Adrenal gland (tissue), 12 donors: Measurements from ENCODE around the gene EOGT. TPM values are rescaled to one million over a fixed set of nuclear protein-coding genes. Genes with fewer than 3 reads are reported as not detected.

Experiments
- DNase-seq, 7 donors: peaks; one replicate each; pipeline ENCODE4 v3.0.0-alpha.2; 2019 to 2020
- H3K27ac ChIP-seq, 5 donors: fragments of 200-600 bp; sonication (generic) in 4 of 5; 1 replicate in 3 of 5; 2 replicates in 2 of 5; pipeline versions ENCODE4 v1.5.1 to v1.8.0; 2016 to 2020; ENCODE audit warnings: mild to moderate bottlenecking in 1 of 5
- H3K27me3 ChIP-seq: fragments of 200-600 bp; 2 replicates; pipeline ENCODE4 v1.8.0; 2021
- H3K36me3 ChIP-seq, 2 donors: fragments of 200-600 bp; replicated peaks in 1 of 2; 1 replicate in 1 of 2; 2 replicates in 1 of 2; pipeline versions ENCODE4 v1.5.1 to v1.8.0; 2018 to 2022
- H3K4me1 ChIP-seq, 2 donors: fragments of 200-600 bp; replicated peaks in 1 of 2; 1 replicate in 1 of 2; 2 replicates in 1 of 2; pipeline versions ENCODE4 v1.5.1 to v1.8.0; 2018 to 2021
- H3K4me3 ChIP-seq, 4 donors: fragments of 200-600 bp; sonication (generic) in 3 of 4; one replicate each; pipeline ENCODE4 v1.5.1; 2016 to 2018
- H3K9me3 ChIP-seq, 3 donors: fragments of 200-600 bp; sonication (generic) in 1 of 3; replicated peaks in 1 of 3; 1 replicate in 2 of 3; 2 replicates in 1 of 3; pipeline versions ENCODE4 v1.5.1 to v1.8.0; 2016 to 2021
- CTCF ChIP-seq, 6 experiments: fragments of 450-650 bp in 4 of 6; fragments of 200-600 bp in 2 of 6; sonication (generic) in 1 of 6; IDR thresholded peaks; 1 replicate in 5 of 6; 2 replicates in 1 of 6; pipeline versions ENCODE4 v1.5.1 to v1.8.0; 2016 to 2021; ENCODE audit warnings: antibody characterized with exemption in 6 of 6, mild to moderate bottlenecking in 2 of 6, moderate library complexity in 1 of 6
- POLR2A ChIP-seq, 2 donors: fragments of 450-650 bp; IDR thresholded peaks; one replicate each; pipeline ENCODE4 v1.6.1; 2017; ENCODE audit warnings: antibody characterized with exemption in 2 of 2, mild to moderate bottlenecking in 2 of 2, moderate library complexity in 1 of 2
- WGBS, 4 donors: extraction: QIAGEN DNeasy Blood & Tissue Kit in 2 of 4; methylation state at CpG; one replicate each; pipeline versions ENCODE4 v1.1.5 to v1.1.7; 2013 to 2017; 5-methylcytosine and 5-hydroxymethylcytosine counted together
- intact Hi-C, 2 donors: fragments of 100-400 bp; cut with DNase I; formaldehyde crosslinking; loops; one replicate each; pipeline versions ENCODE4 v1.14.1 to v1.15.0; 2022 to 2023
- polyA plus RNA-seq, 3 donors: library from polyadenylated mRNA; stranded (reverse); fragments of 200-250 nt in 2 of 3; fragments of 350-450 nt in 1 of 3; fragmentation: Illumina TruSeq in 1 of 3; extraction: RNeasy Lipid Tissue Mini Kit (QIAGEN cat#74804) in 1 of 3; gene quantifications; one replicate each; pipeline ENCODE4 v1.2.3, GENCODE V29; 2013 to 2014
- total RNA-seq, 9 donors: library from RNA; depleted of rRNA in 4 of 9; stranded (reverse); fragments of >200 nt in 4 of 9; fragments of 120-200 nt in 1 of 9; fragmentation: NEBNext Ultra II Directional in 1 of 9; extraction: Animal tissue kit (Norgen Biotek cat#: 25700) in 1 of 9; gene quantifications; one replicate each; pipeline versions ENCODE4 v1.1.0 to v1.2.4, GENCODE V29; 2013 to 2023
- donor health status: healthy with polysubstance abuse.
- donor health status: Bipolar disorder and iron deficiency.
- donor health status: DM: yes; HTN: yes; CAD: no.
- donor health status: DM: no; HTN: no; CAD: no.
- donor health status: DM: no; HTN: no; CAD: no.
- donor health status: DM: yes; HTN: yes; CAD: no.

The EOGT gene
- total and polyA plus RNA-seq, 12 donors: 15.9 to 43.7 (median 21.9) TPM

DNA sequence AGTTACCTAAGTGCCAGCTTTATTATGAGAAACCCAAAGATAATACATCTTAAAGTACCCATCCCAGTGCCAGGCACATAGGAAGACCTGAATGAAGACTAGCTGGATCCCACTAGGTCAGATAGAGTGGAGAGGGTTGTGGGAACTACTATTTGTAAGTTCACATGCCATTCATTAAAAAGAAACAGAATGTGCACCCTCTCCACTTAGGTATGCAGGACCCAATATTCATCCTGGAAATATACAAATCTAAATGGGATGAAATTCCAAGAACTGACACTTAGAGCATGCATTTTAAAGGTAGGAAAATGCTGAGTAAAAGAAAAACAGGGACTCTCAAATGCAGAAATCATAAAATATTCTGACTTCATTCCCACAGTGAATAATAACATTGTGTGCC lies 14.3 kb downstream of the EOGT start:
- peaks cover 0 to 56% of the 10 kb centered on the region in 2 donors for H3K36me3 ChIP-seq
- H3K27ac ChIP-seq: no peak overlapping the region
- H3K27me3 ChIP-seq: no peaks in the 10 kb centered on the region
- no peaks in the 10 kb centered on the region for H3K9me3 ChIP-seq
- no peaks in the 10 kb centered on the region for H3K4me1 ChIP-seq
- TF ChIP-seq POLR2A (IDR thresholded peaks at IDR 0.05): no peak
- TF ChIP-seq CTCF (IDR thresholded peaks at IDR 0.05): no peak
- intact Hi-C loops: no loop called here
- no peak overlapping the region for H3K4me3 ChIP-seq
- DNase-seq: no peak

- Histone ChIP-seq H3K27ac (no peak overlapping the region), H3K36me3 (peaks cover 0 to 47% of the 10 kb centered on the region in 2 donors), H3K4me1 (no peaks in the 10 kb centered on the region), H3K27me3 (no peaks in the 10 kb centered on the region), H3K4me3 (no peak overlapping the region), H3K9me3 (no peaks in the 10 kb centered on the region)
- WGBS, 4 donors: 79 to 89% (median 83%) methylated on average over 6 of the region's 6 CpGs
- no peak for TF ChIP-seq POLR2A (IDR thresholded peaks at IDR 0.05)
- no peak for TF ChIP-seq CTCF (IDR thresholded peaks at IDR 0.05)
- DNase-seq: no peak
- intact Hi-C loops: no loop called here
Observed at GRCh38 chr3:68997887-68998286, 15.6 kb downstream of the EOGT start.

- no peaks in the 10 kb centered on the region for H3K27me3 ChIP-seq
- H3K36me3 ChIP-seq: peaks cover 0 to 37% of the 10 kb centered on the region in 2 donors
- DNase-seq: no peak
- no peak overlapping the region for H3K4me3 ChIP-seq
- no peak for TF ChIP-seq POLR2A (IDR thresholded peaks at IDR 0.05)
- no peak for TF ChIP-seq CTCF (IDR thresholded peaks at IDR 0.05)
- intact Hi-C loops: no loop called here
- 80 to 87% (median 82%) methylated on average over 6 to 8 of the region's 8 CpGs for WGBS, 4 donors
- no peak overlapping the region for H3K27ac ChIP-seq
- H3K9me3 ChIP-seq: no peaks in the 10 kb centered on the region
- H3K4me1 ChIP-seq: no peaks in the 10 kb centered on the region
Observed at GRCh38 chr3:68996356-68996995, 17.0 kb downstream of the EOGT start.

DNA sequence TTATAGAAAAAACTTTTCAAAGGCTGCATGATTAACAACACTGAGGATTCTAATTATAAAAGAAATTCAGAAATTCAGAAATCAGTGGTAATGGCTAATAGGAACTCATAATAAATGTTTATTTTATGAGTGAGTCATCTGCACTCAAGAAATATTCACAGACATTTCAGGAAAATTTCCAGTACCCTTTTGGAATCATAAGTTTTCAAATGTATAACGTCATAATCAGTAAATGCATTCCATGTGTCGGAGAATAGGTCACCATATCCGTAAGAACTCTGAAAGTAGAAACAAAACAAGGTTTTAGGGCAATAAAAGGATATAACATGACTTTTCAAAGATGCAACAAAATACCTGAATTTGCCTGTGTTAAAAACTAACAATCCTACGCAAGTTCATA lies 24.7 kb downstream of the EOGT start:
- Histone ChIP-seq H3K27ac (no peak overlapping the region), H3K36me3 (peaks cover 0 to 29% of the 10 kb centered on the region in 2 donors), H3K27me3 (no peaks in the 10 kb centered on the region), H3K4me3 (no peak overlapping the region), H3K4me1 (no peaks in the 10 kb centered on the region), H3K9me3 (no peaks in the 10 kb centered on the region)
- TF ChIP-seq POLR2A (IDR thresholded peaks at IDR 0.05) (no peak), CTCF (IDR thresholded peaks at IDR 0.05) (no peak)
- DNase-seq: no peak
- 91 to 95% (median 94%) methylated on average over 4 of the region's 4 CpGs for WGBS, 4 donors
- intact Hi-C loops: no loop called here
